OCI-LY1 (cell line): ENCODE data around the gene IQUB.
A peak's percentile ranks its signal among the peaks of the same experiment; 100 is the strongest.

Experiments
- H2AFZ ChIP-seq: fragments of 200-600 bp; sonication (generic), shearing (Covaris generic); 2 replicates; pipeline ENCODE4 v1.6.0; 2014; ENCODE audit warnings: antibody characterized with exemption, mild to moderate bottlenecking, low read length
- H3F3A ChIP-seq: fragments of 200-600 bp; sonication (generic), shearing (Covaris generic); 2 replicates; pipeline ENCODE4 v1.6.0; 2014; ENCODE audit warnings: mild to moderate bottlenecking, antibody characterized with exemption, low read length, moderate library complexity; ENCODE audit not compliant: insufficient read depth
- H3K27ac ChIP-seq: fragments of 200-600 bp; sonication (generic); 2 replicates; pipeline ENCODE4 v1.5.1; 2014; ENCODE audit warnings: low read length, mixed run types, mild to moderate bottlenecking, low read depth; ENCODE audit not compliant: poor library complexity, severe bottlenecking
- H3K27me3 ChIP-seq: fragments of 200-600 bp; sonication (generic); 2 replicates; pipeline ENCODE4 v1.6.0; 2014; ENCODE audit warnings: antibody characterized with exemption, mild to moderate bottlenecking, low read length, moderate library complexity; ENCODE audit not compliant: insufficient read depth
- H3K36me3 ChIP-seq: fragments of 200-600 bp; sonication (generic); 2 replicates; pipeline ENCODE4 v1.6.1; 2014; ENCODE audit warnings: mild to moderate bottlenecking, antibody characterized with exemption, low read length, moderate library complexity, mixed read lengths; ENCODE audit not compliant: insufficient read depth
- H3K4me1 ChIP-seq: fragments of 200-600 bp; sonication (generic); 2 replicates; pipeline ENCODE4 v1.5.1; 2014; ENCODE audit warnings: mild to moderate bottlenecking, low read length, moderate library complexity; ENCODE audit not compliant: insufficient read depth, severe bottlenecking
- H3K4me2 ChIP-seq: fragments of 200-600 bp; sonication (generic), shearing (Covaris generic); 2 replicates; pipeline ENCODE4 v1.6.1; 2014; ENCODE audit warnings: low read length
- H3K4me3 ChIP-seq: fragments of 200-600 bp; sonication (generic); 2 replicates; pipeline ENCODE4 v1.5.1; 2014; ENCODE audit warnings: low read length, low read depth, mild to moderate bottlenecking, mixed read lengths; ENCODE audit not compliant: poor library complexity, severe bottlenecking
- H3K79me2 ChIP-seq: fragments of 200-600 bp; shearing (Covaris generic); 2 replicates; pipeline ENCODE4 v1.6.1; 2016; ENCODE audit warnings: mixed run types, low read length, mixed read lengths; ENCODE audit not compliant: insufficient read depth
- H3K9ac ChIP-seq: fragments of 200-600 bp; sonication (generic), shearing (Covaris generic); 2 replicates; pipeline ENCODE4 v1.6.1; 2014; ENCODE audit warnings: mild to moderate bottlenecking, low read length, mixed read lengths
- H3K9me2 ChIP-seq: fragments of 200-600 bp; sonication (generic), shearing (Covaris generic); 2 replicates; pipeline ENCODE4 v1.6.1; 2014; ENCODE audit warnings: low read depth, mild to moderate bottlenecking, low read length, mixed read lengths
- H3K9me3 ChIP-seq: fragments of 200-600 bp; shearing (Covaris generic); 2 replicates; pipeline ENCODE4 v1.6.1; 2014; ENCODE audit warnings: low read length, mixed read lengths
- H4K20me1 ChIP-seq: fragments of 200-600 bp; sonication (generic), shearing (Covaris generic); 2 replicates; pipeline ENCODE4 v1.6.0; 2016; ENCODE audit warnings: mild to moderate bottlenecking, low read length; ENCODE audit not compliant: insufficient read depth
- EZH2 ChIP-seq: fragments of 200-600 bp; sonication (generic), shearing (Covaris generic); IDR thresholded peaks from 2 replicates; pipeline ENCODE4 v1.8.0; 2017; ENCODE audit warnings: borderline replicate concordance, mixed run types, mild to moderate bottlenecking, antibody characterized with exemption, low read length, moderate library complexity, mixed read lengths
- TF ChIP-seq, protein P1 (sequence below): fragments of 200-600 bp; sonication (generic), shearing (Covaris generic); IDR thresholded peaks from 2 replicates; pipeline ENCODE4 v1.5.1; 2017; ENCODE audit warnings: mild to moderate bottlenecking, antibody characterized with exemption, low read length, moderate library complexity, mixed read lengths

The IQUB gene

GRCh38 chr7:123534383-123535260 lies at the start of gene IQUB:
Gene IQUB (minus strand): TSS chr7:123534595. CDS start chr7:123512340, 22,255 bp downstream.
- Histone ChIP-seq H3K9ac (peak within 1 kb of the TSS; percentile 52), H3K9me2 (no peaks in the 10 kb centered on the region)

DNA sequence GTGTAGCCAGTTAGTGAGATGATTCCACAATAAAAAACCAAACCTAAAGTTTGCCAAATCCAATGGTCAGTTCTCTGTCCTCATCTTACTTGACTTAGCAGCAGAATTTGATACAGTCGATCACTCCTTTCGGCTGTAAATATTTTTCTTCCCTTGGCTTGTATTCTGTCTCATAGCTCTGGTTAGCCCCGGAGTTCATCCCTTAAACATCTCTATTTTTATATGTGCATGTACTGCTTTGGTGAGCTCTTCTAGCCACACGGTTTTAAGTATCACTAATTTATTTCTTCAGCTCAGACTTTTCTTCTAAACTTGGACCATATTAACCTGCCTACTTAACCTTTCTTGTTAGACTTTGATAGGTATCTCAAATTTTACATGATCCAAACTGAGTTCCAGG lies 49.4 kb upstream of the IQUB start:
- Histone ChIP-seq H3K9ac (no peak overlapping the region), H3K4me3 (no peak overlapping the region), H3K9me2 (no peaks in the 10 kb centered on the region), H4K20me1 (no peaks in the 10 kb centered on the region), H3K79me2 (no peaks in the 10 kb centered on the region), H3K27ac (no peak overlapping the region), H3K36me3 (no peaks in the 10 kb centered on the region), H3K27me3 (no peaks in the 10 kb centered on the region), H2AFZ (no peak overlapping the region), H3F3A (no peaks in the 10 kb centered on the region), H3K9me3 (no peaks in the 10 kb centered on the region), H3K4me1 (no peaks in the 10 kb centered on the region), H3K4me2 (no peak overlapping the region)
- TF ChIP-seq EZH2, result no peak
- TF ChIP-seq, protein P1, sequence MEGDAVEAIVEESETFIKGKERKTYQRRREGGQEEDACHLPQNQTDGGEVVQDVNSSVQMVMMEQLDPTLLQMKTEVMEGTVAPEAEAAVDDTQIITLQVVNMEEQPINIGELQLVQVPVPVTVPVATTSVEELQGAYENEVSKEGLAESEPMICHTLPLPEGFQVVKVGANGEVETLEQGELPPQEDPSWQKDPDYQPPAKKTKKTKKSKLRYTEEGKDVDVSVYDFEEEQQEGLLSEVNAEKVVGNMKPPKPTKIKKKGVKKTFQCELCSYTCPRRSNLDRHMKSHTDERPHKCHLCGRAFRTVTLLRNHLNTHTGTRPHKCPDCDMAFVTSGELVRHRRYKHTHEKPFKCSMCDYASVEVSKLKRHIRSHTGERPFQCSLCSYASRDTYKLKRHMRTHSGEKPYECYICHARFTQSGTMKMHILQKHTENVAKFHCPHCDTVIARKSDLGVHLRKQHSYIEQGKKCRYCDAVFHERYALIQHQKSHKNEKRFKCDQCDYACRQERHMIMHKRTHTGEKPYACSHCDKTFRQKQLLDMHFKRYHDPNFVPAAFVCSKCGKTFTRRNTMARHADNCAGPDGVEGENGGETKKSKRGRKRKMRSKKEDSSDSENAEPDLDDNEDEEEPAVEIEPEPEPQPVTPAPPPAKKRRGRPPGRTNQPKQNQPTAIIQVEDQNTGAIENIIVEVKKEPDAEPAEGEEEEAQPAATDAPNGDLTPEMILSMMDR, result no peak

More at GRCh38 chr7:123534383-123535260, at the start of gene IQUB:
- no peak within 1 kb of the TSS for H3K27ac ChIP-seq
- peak within 1 kb of the TSS; percentile 87 for H2AFZ ChIP-seq
- H4K20me1 ChIP-seq, result no peaks in the 10 kb centered on the region
- H3K4me3 ChIP-seq, result peak within 1 kb of the TSS; percentile 65
- H3F3A ChIP-seq, result peaks cover 12% of the 10 kb centered on the region
- no peaks in the 10 kb centered on the region for H3K79me2 ChIP-seq
- peak within 1 kb of the TSS; percentile 69 for H3K4me2 ChIP-seq
- no peaks in the 10 kb centered on the region for H3K9me3 ChIP-seq
- TF ChIP-seq EZH2, result no peak
- peaks cover 18% of the 10 kb centered on the region for H3K4me1 ChIP-seq
- no peaks in the 10 kb centered on the region for H3K36me3 ChIP-seq
- no peaks in the 10 kb centered on the region for H3K27me3 ChIP-seq

- Histone ChIP-seq H3K79me2 (no peaks in the 10 kb centered on the region), H4K20me1 (no peaks in the 10 kb centered on the region), H3K36me3 (no peaks in the 10 kb centered on the region), H3K4me1 (no peaks in the 10 kb centered on the region), H3K4me3 (no peak overlapping the region), H3K4me2 (no peak overlapping the region), H2AFZ (no peak overlapping the region), H3K27me3 (no peaks in the 10 kb centered on the region), H3K27ac (no peak overlapping the region), H3F3A (no peaks in the 10 kb centered on the region), H3K9me3 (no peaks in the 10 kb centered on the region), H3K9ac (no peak overlapping the region), H3K9me2 (no peaks in the 10 kb centered on the region)
- TF ChIP-seq EZH2, result no peak
- TF ChIP-seq, protein P1, result peak; percentile 13; the same call in 1 of the 2 replicates
Observed at GRCh38 chr7:123581162-123581459, 46.7 kb upstream of the IQUB start.
